Measurements from ENCODE around the gene IP6K3.

The IP6K3 gene

DNA sequence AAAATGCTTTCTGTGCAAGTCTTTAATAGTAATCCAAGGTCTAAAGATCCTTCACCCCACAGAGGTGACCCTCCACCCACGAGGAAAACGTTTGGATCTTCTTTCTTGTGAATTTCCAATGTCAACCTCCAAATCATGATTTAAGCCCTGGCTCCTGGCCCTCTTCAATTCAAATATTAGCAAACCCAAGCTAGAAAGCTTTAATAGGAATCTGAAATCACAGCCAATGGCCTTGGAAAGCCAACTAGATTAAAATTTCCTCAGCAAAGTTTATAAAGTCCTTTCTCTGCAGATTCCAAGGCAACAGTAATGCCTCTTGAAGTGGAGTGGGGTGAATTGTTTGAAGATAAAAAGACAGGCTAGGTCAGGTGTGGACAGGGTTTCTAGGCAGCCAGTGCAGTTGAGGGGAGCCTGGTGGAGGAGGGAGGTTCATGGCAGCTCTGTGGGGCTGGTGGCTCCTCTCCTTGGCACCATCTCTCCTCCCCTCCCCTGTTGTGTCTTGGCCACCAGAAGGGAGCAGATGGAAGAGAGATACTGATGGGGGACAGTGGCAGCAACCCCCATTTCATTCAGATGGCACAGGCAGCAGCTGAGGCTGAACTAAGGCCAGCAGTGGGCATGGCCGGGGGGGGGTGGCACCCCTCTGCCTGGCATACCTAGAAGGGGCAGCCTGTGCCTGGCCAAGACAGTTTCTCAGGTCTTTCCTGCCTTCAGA is 23.2 kb downstream of the IP6K3 start:
- Histone ChIP-seq H3K36me3 (ENCODE audit: insufficient read depth, low read length) (no peaks in the 10 kb centered on the region), H3K27ac (no peak overlapping the region), H3K9ac (ENCODE audit: insufficient read length) (no peak overlapping the region), H3K9me3 (ENCODE audit: low read depth, low read length) (no peaks in the 10 kb centered on the region), H3K4me3 (no peak overlapping the region)
- no peak for DNase-seq (ENCODE audit: low read depth, low spot score)
- TF ChIP-seq EZH2 (IDR thresholded peaks at IDR 0.05): no peak
- TF ChIP-seq POLR2AphosphoS5 (IDR thresholded peaks at IDR 0.05; ENCODE audit: borderline replicate concordance, low read depth, low read length): no peak
- no peak for TF ChIP-seq FOXP2 (optimal IDR thresholded peaks at IDR 0.05; ENCODE audit: control extremely low read depth, extremely low read length, insufficient read depth)

DNA sequence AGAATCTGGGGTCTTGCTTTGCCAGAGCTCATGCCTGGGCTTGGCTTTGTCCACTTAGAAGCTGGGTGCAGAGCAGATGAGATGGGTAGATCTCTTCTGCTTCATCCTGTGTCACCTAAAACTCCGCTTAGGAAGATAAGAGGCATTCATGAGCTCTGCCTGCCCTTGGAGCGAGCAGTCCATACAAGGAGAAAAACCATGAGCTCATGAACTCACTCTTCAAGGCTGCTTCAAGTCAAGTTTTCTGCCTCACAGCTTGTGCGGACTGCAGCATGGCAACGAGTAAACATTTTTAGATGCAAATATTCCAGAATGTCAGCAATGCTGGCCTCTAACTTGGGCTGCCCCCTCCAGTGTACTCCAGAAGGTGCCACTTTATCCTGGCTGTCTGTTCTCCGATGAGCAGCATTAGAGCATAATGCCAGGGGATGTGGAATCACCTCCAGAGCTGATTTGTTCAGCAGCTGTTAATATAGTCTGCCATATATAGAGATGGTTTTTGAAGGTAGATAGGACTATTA is 24.5 kb downstream of the IP6K3 start:
- Histone ChIP-seq H3K4me3 (no peak overlapping the region), H3K36me3 (ENCODE audit: insufficient read depth, low read length) (no peaks in the 10 kb centered on the region), H3K9ac (ENCODE audit: insufficient read length) (no peak overlapping the region), H3K27ac (no peak overlapping the region), H3K9me3 (ENCODE audit: low read depth, low read length) (no peaks in the 10 kb centered on the region)
- TF ChIP-seq EZH2 (IDR thresholded peaks at IDR 0.05) (no peak), POLR2AphosphoS5 (IDR thresholded peaks at IDR 0.05; ENCODE audit: borderline replicate concordance, low read depth, low read length) (no peak), FOXP2 (optimal IDR thresholded peaks at IDR 0.05; ENCODE audit: control extremely low read depth, extremely low read length, insufficient read depth) (no peak)
- no peak for DNase-seq (ENCODE audit: low read depth, low spot score)

DNA sequence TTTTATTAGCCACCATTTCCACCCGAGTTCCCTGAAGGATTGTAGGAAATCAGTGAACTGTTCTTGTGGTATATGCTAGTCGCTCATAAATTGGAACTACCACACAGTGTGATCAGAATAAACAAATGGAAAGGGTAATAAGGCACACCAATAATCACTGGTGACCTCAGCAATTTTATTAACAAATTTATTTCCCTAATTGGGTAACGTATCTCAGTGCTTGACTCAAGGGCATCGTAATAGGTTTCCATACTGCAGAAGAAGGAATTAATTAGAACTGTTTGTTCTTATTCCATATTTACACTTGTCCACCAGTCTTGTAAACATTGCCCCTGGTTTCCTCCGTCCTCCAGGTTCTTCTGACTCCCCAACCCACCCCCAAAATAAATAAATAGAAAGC is 25.2 kb downstream of the IP6K3 start:
- no peak overlapping the region for H3K9ac ChIP-seq (ENCODE audit: insufficient read length)
- TF ChIP-seq POLR2AphosphoS5 (IDR thresholded peaks at IDR 0.05; ENCODE audit: borderline replicate concordance, low read depth, low read length) (no peak), EZH2 (IDR thresholded peaks at IDR 0.05) (no peak), FOXP2 (optimal IDR thresholded peaks at IDR 0.05; ENCODE audit: control extremely low read depth, extremely low read length, insufficient read depth) (no peak)
- DNase-seq (ENCODE audit: low read depth, low spot score): no peak

DNA sequence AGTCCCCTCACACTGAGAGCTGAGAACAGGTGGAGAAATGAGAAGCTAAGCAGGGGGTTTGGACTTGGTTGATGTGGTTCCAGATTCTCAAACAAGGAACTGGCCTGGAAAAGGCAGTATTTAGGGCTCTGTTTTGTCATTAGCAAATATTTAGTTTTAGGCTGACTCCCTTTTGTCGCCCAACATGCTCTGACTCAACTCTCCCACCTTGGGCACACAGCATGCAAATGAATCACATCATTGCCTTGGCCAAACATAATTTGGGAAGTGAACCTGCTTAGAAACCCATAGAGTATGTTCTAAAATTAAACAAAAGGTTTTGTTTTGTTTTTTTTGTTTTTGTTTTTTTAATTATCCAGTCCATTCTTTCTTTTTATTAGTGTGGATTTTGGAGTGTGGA is 25.7 kb downstream of the IP6K3 start:
- DNase-seq (ENCODE audit: low read depth, low spot score): no peak
- Histone ChIP-seq H3K9me3 (ENCODE audit: low read depth, low read length) (no peaks in the 10 kb centered on the region), H3K36me3 (ENCODE audit: insufficient read depth, low read length) (no peaks in the 10 kb centered on the region), H3K4me3 (no peak overlapping the region), H3K9ac (ENCODE audit: insufficient read length) (no peak overlapping the region), H3K27ac (no peak overlapping the region)
- no peak for TF ChIP-seq POLR2AphosphoS5 (IDR thresholded peaks at IDR 0.05; ENCODE audit: borderline replicate concordance, low read depth, low read length)
- TF ChIP-seq FOXP2 (optimal IDR thresholded peaks at IDR 0.05; ENCODE audit: control extremely low read depth, extremely low read length, insufficient read depth): no peak
- no peak for TF ChIP-seq EZH2 (IDR thresholded peaks at IDR 0.05)

More for the DNA sequence above, 25.2 kb downstream of the IP6K3 start:
- Histone ChIP-seq H3K9me3 (ENCODE audit: low read depth, low read length) (no peaks in the 10 kb centered on the region), H3K4me3 (no peak overlapping the region), H3K27ac (no peak overlapping the region), H3K36me3 (ENCODE audit: insufficient read depth, low read length) (no peaks in the 10 kb centered on the region)

DNA sequence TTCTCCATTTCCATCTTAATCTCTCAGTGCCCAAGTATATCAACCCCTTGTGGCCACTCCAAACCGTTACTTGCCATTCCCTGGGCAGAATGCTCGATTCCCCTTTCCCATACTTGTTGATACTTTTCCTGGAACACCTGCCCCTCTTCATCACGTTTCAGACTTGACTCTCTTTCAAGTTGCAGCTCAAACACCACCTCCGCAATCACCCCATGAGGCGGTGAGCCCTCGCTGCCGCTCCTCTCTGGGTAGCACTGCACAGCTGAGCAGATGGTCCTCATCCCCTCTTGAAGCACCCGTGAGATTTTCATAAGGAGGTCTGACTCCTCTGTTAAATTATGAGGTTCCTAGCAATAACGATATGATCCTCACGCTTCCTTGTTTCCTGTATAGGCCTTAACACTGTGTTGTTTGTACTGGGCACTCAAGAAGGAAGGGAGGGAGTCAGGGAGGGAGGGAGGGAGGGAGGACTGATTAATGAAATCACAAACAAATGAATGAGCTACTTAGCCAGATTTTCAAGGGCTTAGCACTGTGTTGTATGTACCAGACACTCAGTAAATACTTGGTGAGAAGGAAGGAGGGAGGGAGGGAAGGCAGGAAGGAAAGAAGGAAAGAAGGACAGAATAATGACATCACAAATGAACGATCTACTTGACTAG is 27.2 kb downstream of the IP6K3 start:
- DNase-seq (ENCODE audit: low read depth, low spot score): no peak
- no peak overlapping the region for H3K9ac ChIP-seq (ENCODE audit: insufficient read length)
- no peaks in the 10 kb centered on the region for H3K36me3 ChIP-seq (ENCODE audit: insufficient read depth, low read length)
- no peak for TF ChIP-seq POLR2AphosphoS5 (IDR thresholded peaks at IDR 0.05; ENCODE audit: borderline replicate concordance, low read depth, low read length)
- no peak for TF ChIP-seq FOXP2 (optimal IDR thresholded peaks at IDR 0.05; ENCODE audit: control extremely low read depth, extremely low read length, insufficient read depth)
- TF ChIP-seq EZH2 (IDR thresholded peaks at IDR 0.05): no peak
- no peaks in the 10 kb centered on the region for H3K9me3 ChIP-seq (ENCODE audit: low read depth, low read length)
- no peak overlapping the region for H3K4me3 ChIP-seq
- no peak overlapping the region for H3K27ac ChIP-seq

DNA sequence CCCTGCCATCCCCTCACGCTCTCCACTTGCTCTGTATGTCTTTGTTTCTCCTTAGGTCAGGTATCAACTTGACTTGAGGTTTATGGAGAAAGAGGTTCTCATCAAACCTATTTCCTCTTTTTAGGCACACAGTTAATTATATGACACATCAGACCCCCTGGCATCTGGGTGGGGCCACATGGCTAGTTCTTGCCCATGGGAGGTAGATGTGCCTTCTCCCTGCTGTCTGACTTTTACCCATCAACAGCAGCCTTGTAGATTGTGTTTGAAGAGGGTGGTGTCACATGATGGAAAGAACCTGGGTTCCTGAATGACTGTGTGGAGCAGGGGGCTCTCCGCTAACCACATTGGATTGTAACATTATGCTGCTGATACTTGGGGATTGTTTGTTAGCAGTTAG is 28.0 kb downstream of the IP6K3 start:
- H3K9ac ChIP-seq (ENCODE audit: insufficient read length): no peak overlapping the region
- no peak for DNase-seq (ENCODE audit: low read depth, low spot score)
- no peak for TF ChIP-seq FOXP2 (optimal IDR thresholded peaks at IDR 0.05; ENCODE audit: control extremely low read depth, extremely low read length, insufficient read depth)
- no peak for TF ChIP-seq POLR2AphosphoS5 (IDR thresholded peaks at IDR 0.05; ENCODE audit: borderline replicate concordance, low read depth, low read length)
- TF ChIP-seq EZH2 (IDR thresholded peaks at IDR 0.05): no peak

DNA sequence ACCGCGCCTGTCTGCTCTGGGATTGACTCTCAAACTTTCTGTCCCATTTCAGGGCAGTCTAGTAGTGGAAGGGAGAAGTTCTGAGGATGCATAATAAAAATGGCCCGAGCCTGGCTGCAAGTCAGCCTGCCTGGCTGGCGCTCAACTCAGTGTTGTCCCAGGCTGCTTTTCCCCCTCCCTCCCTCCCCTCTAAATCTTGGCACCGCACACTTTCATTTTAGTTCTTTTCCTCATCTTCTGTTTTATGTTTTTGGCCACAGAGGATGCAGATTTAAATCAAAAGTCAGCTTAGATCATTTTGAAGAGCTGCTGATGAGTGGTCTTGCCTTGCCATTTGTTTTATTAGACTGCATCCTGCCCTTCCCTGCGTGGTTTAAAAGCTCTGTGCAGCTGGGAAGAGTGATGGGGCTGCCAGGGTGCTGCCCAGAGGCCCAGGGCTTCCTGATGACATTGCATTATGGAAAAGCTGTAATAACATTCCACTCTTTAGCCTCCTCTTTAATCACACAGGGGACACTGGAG is 28.7 kb downstream of the IP6K3 start:
- Histone ChIP-seq H3K27ac (no peak overlapping the region), H3K36me3 (ENCODE audit: insufficient read depth, low read length) (no peaks in the 10 kb centered on the region), H3K4me3 (no peak overlapping the region), H3K9me3 (ENCODE audit: low read depth, low read length) (no peaks in the 10 kb centered on the region), H3K9ac (ENCODE audit: insufficient read length) (no peak overlapping the region)
- no peak for DNase-seq (ENCODE audit: low read depth, low spot score)
- no peak for TF ChIP-seq FOXP2 (optimal IDR thresholded peaks at IDR 0.05; ENCODE audit: control extremely low read depth, extremely low read length, insufficient read depth)
- TF ChIP-seq EZH2 (IDR thresholded peaks at IDR 0.05): no peak
- TF ChIP-seq POLR2AphosphoS5 (IDR thresholded peaks at IDR 0.05; ENCODE audit: borderline replicate concordance, low read depth, low read length): no peak

More for the DNA sequence above, 28.0 kb downstream of the IP6K3 start:
- H3K4me3 ChIP-seq: no peak overlapping the region
- H3K9me3 ChIP-seq (ENCODE audit: low read depth, low read length): no peaks in the 10 kb centered on the region
- no peaks in the 10 kb centered on the region for H3K36me3 ChIP-seq (ENCODE audit: insufficient read depth, low read length)
- H3K27ac ChIP-seq: no peak overlapping the region

DNA sequence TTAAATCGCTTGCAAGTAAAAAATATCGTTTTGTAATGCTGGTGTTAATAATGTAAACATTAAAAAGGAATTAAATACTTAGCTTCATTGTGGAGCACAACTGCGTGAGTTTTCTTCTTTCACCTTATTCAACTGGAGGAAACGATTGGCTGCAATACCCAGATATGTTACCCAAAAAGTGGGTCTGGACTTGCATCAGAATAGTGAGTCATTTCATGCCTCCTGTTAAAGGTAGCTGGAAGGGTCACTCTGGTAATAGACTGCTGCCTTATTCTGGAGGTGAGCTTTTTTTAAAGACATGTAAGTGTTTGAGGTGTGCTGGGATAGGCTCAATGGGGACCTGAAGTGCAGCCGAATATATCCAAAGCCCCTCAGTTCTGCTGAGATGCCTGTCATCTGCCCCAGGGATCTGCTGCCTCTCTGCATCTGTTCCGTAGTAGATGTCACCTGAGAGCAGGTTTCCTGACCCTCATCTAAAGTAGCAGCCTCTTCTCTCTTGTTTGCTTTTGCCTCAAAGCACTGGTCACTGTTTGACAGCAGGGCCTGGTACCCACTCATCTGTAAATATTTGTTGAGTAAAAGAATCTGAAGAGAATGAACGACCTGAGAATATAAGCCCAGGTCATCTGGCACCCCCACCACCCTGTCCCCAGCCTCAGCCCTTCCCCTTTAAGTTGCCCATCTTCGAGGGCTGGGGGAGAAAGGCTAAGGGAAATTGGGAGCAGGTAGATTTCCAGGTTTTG is 29.6 kb downstream of the IP6K3 start:
- DNase-seq (ENCODE audit: low read depth, low spot score): no peak
- Histone ChIP-seq H3K27ac (no peak overlapping the region), H3K9ac (ENCODE audit: insufficient read length) (no peak overlapping the region), H3K4me3 (no peak overlapping the region), H3K36me3 (ENCODE audit: insufficient read depth, low read length) (no peaks in the 10 kb centered on the region), H3K9me3 (ENCODE audit: low read depth, low read length) (no peaks in the 10 kb centered on the region)
- TF ChIP-seq FOXP2 (optimal IDR thresholded peaks at IDR 0.05; ENCODE audit: control extremely low read depth, extremely low read length, insufficient read depth): no peak
- TF ChIP-seq EZH2 (IDR thresholded peaks at IDR 0.05): no peak
- no peak for TF ChIP-seq POLR2AphosphoS5 (IDR thresholded peaks at IDR 0.05; ENCODE audit: borderline replicate concordance, low read depth, low read length)
